SKM-1 (cell line): ENCODE measurements around the gene MAP4K3.
"Not testable (repeated sequence)": the region's sequence is repeated elsewhere in the genome, so short reads cannot be mapped to it uniquely, and the experiment has no call there.

ENCODE experiments used
- DNase-seq: peaks from one replicate; lab custom pipeline; 2025; ENCODE audit not compliant: unreplicated experiment; lab: John Stamatoyannopoulos, UW

MAP4K3 gene

DNA sequence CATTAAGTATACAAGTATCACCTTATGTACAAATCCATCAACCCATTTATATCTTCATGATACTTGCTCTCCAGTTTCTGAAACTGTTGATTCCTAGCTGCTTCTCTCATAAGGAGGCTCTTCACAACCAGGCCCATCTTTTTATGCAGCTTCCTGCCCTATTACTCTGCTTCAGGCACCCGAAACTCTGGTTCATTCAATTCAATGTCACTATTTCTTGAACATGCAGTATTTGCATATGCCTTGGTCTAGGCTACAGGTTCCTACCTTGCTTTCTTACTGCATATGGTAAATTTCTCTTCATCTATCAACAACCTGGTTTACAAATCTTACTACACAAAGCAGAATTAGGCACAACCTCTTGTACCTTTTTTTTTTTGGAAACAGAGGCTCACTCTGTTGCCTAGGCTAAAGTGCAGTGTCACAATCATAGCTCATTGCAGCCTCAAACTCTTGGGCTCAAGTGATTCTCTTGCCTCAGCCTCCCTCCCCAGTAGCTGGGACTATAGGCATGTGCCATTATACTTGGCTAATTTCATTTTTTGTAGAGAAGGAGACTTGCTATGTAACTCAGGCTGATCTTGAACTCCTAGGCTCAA lies 190.6 kb downstream of the MAP4K3 start:
- DNase-seq = no peak

DNA sequence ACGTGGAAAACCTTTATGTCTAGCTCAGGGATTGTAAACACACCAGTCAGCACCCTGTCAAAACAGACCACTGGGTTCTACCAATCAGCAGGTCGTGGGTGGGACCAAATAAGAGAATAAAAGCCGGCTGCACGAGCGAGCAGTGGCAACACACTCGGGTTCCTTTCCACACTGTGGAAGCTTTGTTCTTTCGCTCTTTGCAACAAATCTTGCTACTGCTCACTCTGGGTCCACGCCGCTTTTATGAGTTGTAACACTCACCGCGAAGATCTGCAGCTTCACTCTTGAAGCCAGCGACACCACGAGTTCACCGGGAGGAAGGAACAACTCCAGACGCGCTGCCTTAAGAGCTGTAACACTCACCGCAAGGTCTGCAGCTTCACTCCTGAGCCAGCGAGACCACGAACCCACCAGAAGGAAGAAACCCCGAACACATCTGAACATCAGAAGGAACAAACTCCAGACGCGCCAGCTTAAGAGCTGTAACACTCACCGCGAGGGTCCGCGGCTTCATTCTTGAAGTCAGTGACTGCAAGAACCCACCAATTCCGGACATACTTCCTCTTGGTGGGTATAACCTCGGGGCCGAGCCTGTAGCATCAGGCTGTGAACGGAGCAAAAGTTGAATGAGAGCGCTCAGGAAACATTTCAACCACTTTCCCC lies 192.0 kb downstream of the MAP4K3 start:
- not testable (repeated sequence) for DNase-seq

- not testable (repeated sequence) for DNase-seq
These were observed 192.7 kb downstream of the MAP4K3 start for GRCh38 chr2:39244241-39244862.

GRCh38 chr2:39243469-39244123 lies 193.5 kb downstream of the MAP4K3 start, which contains the start of gene CDKL4:
TSS of gene CDKL4 (minus strand) at chr2:39243970.
- no peak for DNase-seq

- no peak for DNase-seq
These were observed 195.5 kb downstream of the MAP4K3 start for GRCh38 chr2:39241588-39241987.

GRCh38 chr2:39240758-39241157 lies 196.3 kb downstream of the MAP4K3 start:
- DNase-seq = no peak

GRCh38 chr2:39234754-39235153 lies 202.3 kb downstream of the MAP4K3 start:
- no peak for DNase-seq

GRCh38 chr2:39232141-39232540 lies 204.9 kb downstream of the MAP4K3 start:
- DNase-seq = no peak

- no peak for DNase-seq
These were observed 208.5 kb downstream of the MAP4K3 start for GRCh38 chr2:39228413-39229209.

GRCh38 chr2:39227628-39228412 lies 209.3 kb downstream of the MAP4K3 start:
- DNase-seq = peak; percentile 41

DNA sequence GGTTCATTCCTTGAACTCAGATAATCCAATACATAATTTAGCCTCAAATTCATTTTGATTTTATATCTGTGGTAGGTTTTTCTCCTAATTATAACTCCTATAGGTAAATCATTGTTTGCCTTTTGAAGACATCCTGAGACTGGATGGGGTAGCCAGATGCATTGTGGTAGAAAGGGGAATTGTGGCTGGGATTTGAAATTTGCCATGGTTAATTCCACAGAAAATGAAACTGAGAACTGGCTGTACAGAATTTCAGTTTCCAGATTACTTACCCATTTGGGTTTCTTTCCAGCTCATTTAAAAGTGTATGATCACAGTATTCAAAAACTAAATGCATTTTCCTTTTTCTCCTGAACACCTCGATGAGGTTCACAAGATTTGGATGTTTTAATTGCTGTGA lies 211.5 kb downstream of the MAP4K3 start:
- no peak for DNase-seq

DNA sequence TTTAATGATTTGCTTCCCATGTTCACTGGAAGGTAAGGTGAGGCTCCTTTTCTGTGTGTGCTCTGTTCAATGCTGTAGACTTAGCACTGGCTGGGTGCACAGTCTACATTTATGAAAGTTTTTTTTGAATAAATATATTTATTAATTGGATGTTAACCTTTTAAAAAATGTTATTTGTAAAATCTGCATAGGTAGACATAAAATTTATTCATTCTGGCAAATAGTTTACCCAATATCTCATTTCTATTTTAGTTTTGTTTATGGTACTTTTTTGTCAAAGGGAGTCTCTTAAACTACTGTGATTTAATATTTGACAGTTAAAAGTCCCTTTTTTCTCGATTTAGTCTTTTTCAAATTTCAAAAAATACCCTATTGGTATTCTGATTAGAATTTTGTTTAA lies 213.2 kb downstream of the MAP4K3 start:
- DNase-seq = no peak

GRCh38 chr2:39221459-39221858 lies 215.6 kb downstream of the MAP4K3 start:
- DNase-seq = no peak

GRCh38 chr2:39220136-39220535 lies 216.9 kb downstream of the MAP4K3 start:
- no peak for DNase-seq

DNA sequence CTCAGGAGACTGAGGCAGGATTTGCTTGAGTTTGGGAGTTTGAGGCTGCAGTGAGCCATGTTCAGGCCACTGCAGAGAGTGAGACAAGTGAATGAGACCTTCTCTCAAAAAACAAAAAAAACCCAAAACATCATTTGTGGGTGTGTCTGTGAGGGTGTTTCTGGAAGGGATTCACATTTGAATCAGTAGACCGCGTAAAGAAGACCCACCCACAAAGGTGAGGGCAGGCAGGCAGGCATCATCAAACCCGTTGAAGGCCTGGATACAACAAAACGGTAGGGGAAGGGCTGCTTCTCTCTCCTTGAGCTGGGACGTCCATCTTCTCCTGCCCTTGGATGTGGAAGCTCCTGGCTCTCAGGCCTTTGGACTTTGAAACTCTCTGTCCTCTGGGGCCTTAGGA lies 218.7 kb downstream of the MAP4K3 start:
- no peak for DNase-seq

DNA sequence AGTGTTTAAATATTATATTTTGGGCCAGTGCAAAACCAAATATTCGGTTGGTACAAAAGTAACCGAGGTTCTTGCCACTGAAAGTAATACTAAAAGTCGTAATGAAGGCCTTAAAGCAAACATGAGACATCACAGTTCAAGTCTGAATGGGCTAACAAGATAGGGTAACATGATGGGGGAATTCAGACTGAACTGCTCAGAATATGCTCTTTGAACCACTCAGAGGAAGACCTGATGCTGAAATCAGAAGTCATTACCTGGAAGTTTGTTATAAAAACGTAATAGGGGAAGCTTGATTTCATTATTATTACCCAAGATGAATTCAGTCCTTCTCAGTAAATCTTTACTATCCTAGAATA lies 219.9 kb downstream of the MAP4K3 start:
- no peak for DNase-seq

DNA sequence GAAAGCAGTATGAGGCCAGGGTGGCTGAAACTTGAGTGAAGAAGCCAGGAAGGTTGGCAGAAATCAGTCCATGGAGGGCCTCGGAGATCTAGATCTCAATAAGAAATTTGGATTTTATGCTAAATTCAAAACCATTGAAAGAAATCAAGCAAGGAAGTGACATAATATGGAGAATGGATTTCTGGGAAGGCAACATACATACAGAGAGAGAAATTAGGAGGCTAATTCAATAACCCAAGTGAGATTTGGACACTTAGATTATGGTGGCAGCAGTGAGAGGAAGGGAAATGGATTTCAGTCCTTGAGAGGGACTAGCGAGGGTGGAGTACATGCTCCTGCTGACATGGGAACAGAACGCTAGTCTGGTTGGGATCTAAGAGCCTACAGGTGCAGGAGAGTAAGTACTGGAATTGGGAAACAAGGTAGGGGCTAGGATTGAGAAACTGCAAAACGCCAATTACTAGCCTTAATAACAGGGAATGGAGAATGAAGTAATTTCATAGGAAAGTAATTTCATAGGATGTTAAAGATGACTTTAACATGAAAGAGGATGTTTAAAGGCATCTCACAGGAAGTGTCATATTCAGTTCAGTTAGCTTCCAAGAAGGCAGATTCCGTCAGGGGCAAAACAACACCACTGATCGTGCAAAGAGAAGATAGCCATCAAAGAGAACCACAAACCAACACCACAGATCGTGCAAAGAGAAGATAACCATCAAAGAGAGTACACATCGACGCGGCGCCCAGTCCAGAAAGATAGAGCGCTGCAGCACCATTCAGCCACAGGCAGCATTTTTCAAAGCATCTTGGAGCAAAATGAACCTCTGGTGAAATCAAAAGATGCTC lies 220.5 kb downstream of the MAP4K3 start:
- DNase-seq = peak; percentile 17

GRCh38 chr2:39215545-39215944 lies 221.5 kb downstream of the MAP4K3 start:
- no peak for DNase-seq

GRCh38 chr2:39213015-39213414 lies 224.1 kb downstream of the MAP4K3 start:
- DNase-seq = no peak

DNA sequence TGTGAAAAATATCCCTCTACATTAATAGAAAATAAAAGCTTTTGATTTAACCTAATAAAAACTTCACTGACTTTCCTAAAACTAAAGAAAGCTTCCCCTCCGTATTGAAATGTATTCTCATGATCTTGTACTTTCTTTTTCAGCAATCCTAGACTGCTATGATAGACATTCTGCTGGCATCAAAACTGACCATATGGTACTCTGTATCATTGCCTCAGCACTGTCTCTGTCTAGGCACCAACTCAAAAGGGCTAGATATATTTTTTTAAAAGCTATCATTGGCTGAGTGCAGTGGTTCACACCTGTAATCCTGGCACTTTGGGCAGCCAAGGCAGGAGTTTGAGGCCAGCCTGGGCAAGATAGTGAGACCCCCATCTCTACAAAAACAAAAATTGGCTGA lies 226.2 kb downstream of the MAP4K3 start:
- DNase-seq = no peak
